Neuronal stem cell (in vitro differentiated cells): ENCODE data around the gene ARHGEF7.

ENCODE experiments used
- DNase-seq: peaks from one replicate; pipeline ENCODE4 v3.0.0-alpha.2; 2013; ENCODE audit warnings: low spot score
- H2AFZ ChIP-seq: one replicate; pipeline ENCODE4 v1.6.1; 2013; ENCODE audit warnings: mild to moderate bottlenecking, low read length, inconsistent platforms
- H2AK5ac ChIP-seq: 2 replicates; pipeline ENCODE4 v1.6.1; 2013; ENCODE audit warnings: low read depth, mild to moderate bottlenecking, inconsistent platforms, low read length, moderate library complexity, mixed read lengths
- H2BK120ac ChIP-seq: 2 replicates; pipeline ENCODE4 v1.6.1; 2013; ENCODE audit warnings: low read depth, mild to moderate bottlenecking, inconsistent platforms, low read length, moderate library complexity, mixed read lengths
- H2BK12ac ChIP-seq: one replicate; pipeline ENCODE4 v1.6.1; 2013; ENCODE audit warnings: low read length, inconsistent platforms
- H2BK15ac ChIP-seq: 2 replicates; pipeline ENCODE4 v1.6.1; 2013; ENCODE audit warnings: mild to moderate bottlenecking, low read length, inconsistent platforms, mixed read lengths
- H2BK5ac ChIP-seq: one replicate; pipeline ENCODE4 v1.6.1; 2013; ENCODE audit warnings: inconsistent platforms, mild to moderate bottlenecking, low read length, moderate library complexity
- H3K14ac ChIP-seq: one replicate; pipeline ENCODE4 v1.6.1; 2013; ENCODE audit warnings: low read length, inconsistent platforms
- H3K18ac ChIP-seq: 2 replicates; pipeline ENCODE4 v1.6.1; 2013; ENCODE audit warnings: low read length, inconsistent platforms
- H3K23ac ChIP-seq: 2 replicates; pipeline ENCODE4 v1.6.1; 2013; ENCODE audit warnings: low read depth, mild to moderate bottlenecking, mixed read lengths, low read length, inconsistent platforms; ENCODE audit not compliant: poor library complexity
- H3K27ac ChIP-seq: replicated peaks from 3 replicates; pipeline ENCODE4 v1.5.1; 2013; ENCODE audit warnings: low read length, inconsistent platforms
- H3K27me3 ChIP-seq, 3 experiments: 2 replicates each; pipeline ENCODE4 v1.6.1; 2013; ENCODE audit warnings: low read length in 3 of 3, mild to moderate bottlenecking in 2 of 3, inconsistent platforms in 1 of 3, low read depth in 1 of 3, mixed read lengths in 1 of 3, moderate library complexity in 1 of 3; ENCODE audit not compliant: control insufficient read depth in 3 of 3, insufficient read depth in 3 of 3
- H3K36me3 ChIP-seq, 2 donors: replicated peaks in 1 of 2; 2 replicates each; pipeline ENCODE4 v1.6.1; 2013; ENCODE audit warnings: low read length in 2 of 2; ENCODE audit not compliant: control insufficient read depth in 2 of 2, insufficient read depth in 2 of 2
- H3K4ac ChIP-seq: 2 replicates; pipeline ENCODE4 v1.6.1; 2013; ENCODE audit warnings: inconsistent platforms, mild to moderate bottlenecking, low read length, moderate library complexity
- H3K4me1 ChIP-seq, 2 donors: 1 replicate in 1 of 2; 2 replicates in 1 of 2; pipeline ENCODE4 v1.6.1; 2013; ENCODE audit warnings: low read length in 2 of 2, low read depth in 1 of 2; ENCODE audit not compliant: control insufficient read depth in 2 of 2, insufficient read depth in 1 of 2
- H3K4me2 ChIP-seq: one replicate; pipeline ENCODE4 v1.6.1; 2013; ENCODE audit warnings: mild to moderate bottlenecking, low read length, inconsistent platforms; ENCODE audit not compliant: insufficient read depth, poor library complexity, severe bottlenecking
- H3K4me3 ChIP-seq, 2 donors: 2 replicates each; pipeline ENCODE4 v1.5.1; 2013; ENCODE audit warnings: low read length in 2 of 2, mild to moderate bottlenecking in 2 of 2, inconsistent platforms in 1 of 2, moderate library complexity in 1 of 2
- H3K79me1 ChIP-seq: one replicate; pipeline ENCODE4 v1.6.1; 2013; ENCODE audit warnings: low read depth, mild to moderate bottlenecking, inconsistent platforms, low read length, moderate library complexity
- H3K9ac ChIP-seq: one replicate; pipeline ENCODE4 v1.6.1; 2013; ENCODE audit warnings: mild to moderate bottlenecking, low read depth, low read length, inconsistent platforms; ENCODE audit not compliant: poor library complexity
- H3K9me3 ChIP-seq, 2 donors: replicated peaks in 1 of 2; 2 replicates each; pipeline versions ENCODE3 to v1.6.1; 2013; ENCODE audit warnings: low read length in 2 of 2, mild to moderate bottlenecking in 2 of 2, inconsistent platforms in 1 of 2, low read depth in 1 of 2, mixed read lengths in 1 of 2, moderate library complexity in 1 of 2; ENCODE audit not compliant: control insufficient read depth in 2 of 2, insufficient read depth in 1 of 2
- H4K8ac ChIP-seq: one replicate; pipeline ENCODE4 v1.6.1; 2013; ENCODE audit warnings: low read depth, mild to moderate bottlenecking, inconsistent platforms, low read length, moderate library complexity
- H4K91ac ChIP-seq: one replicate; pipeline ENCODE4 v1.6.1; 2013; ENCODE audit warnings: low read length, low read depth, mild to moderate bottlenecking, inconsistent platforms; ENCODE audit not compliant: poor library complexity
- WGBS, 2 donors: extraction: QIAGEN DNeasy Blood & Tissue Kit; methylation state at CpG; one replicate each; pipeline ENCODE4 v1.1.7; 2013; ENCODE audit warnings: missing lambda C conversion rate in 2 of 2, mixed read lengths in 1 of 2; ENCODE audit not compliant: insufficient read length in 2 of 2, insufficient replicate concordance in 1 of 2; ENCODE audit errors: extremely low coverage in 2 of 2; 5-methylcytosine and 5-hydroxymethylcytosine counted together

The ARHGEF7 gene

DNA sequence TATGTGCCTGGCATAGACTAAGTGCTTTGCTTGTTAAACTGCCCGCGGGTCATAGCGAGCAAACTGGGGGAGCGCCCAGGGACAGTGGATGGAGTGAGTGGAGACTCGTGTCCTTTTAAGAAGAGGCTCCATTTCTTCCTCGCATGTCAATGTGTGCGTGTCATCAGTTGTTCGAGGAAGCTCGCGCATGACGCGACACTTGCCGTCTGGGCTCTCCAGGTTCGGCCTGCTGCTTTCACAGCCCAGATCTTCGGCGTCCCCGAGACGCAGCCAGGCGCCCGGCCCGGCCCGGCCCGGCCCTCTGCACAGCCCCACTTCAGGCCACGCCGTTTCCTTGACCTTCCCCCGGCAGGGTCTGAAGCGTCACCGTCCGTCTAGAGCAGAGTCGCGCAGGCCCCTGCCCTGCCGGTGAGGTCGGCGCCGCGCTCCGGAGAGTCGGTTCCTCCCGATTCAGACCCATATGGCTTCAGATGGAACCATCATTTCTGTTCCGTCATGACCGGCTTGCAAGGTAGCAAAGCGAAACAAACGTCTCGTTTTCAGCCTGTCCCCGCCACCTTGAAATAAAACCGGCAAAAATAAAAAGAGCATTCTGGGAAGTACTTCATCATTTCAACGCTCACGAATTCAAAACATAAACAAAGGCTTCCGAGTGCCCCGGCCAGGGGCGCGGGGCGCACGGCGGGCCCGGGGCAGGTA, 599 bp upstream of the ARHGEF7 start:
- peak overlapping the region; percentile 94 to 96 for H3K4me3 ChIP-seq

DNA sequence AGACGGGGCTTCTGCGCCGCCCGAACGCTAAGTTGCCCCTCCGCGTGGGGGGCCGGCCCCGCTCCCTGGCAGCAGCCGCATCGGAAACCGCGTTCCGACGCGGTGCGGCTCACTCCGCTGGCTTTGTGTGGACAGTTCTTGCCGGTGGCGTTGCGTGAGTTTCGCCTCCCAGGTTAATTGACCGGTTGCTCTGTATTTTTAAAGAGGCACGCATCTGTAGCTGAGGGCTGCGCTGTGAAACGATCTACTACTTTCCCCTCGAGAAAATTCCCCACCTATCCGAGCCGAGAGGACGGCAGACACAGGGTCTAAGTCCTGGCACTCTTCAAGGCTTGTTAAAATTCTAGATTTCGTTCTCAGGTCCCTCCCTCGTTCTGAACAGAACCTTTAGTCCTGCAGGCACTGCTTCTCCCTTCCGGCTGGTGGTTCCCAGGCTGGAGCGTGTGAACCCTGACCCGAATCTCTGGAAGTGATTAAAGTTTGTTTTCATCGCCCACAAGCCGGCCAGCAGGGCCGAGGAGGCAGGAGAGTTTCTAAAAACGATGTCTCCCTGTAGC, 933 bp downstream of the ARHGEF7 start:
- Histone ChIP-seq H2AK5ac (no peak overlapping the region), H3K4me1 (peaks cover 2 to 4% of the 10 kb centered on the region in 2 donors), H2AFZ (peak overlapping the region; percentile 97), H3K23ac (no peak overlapping the region), H3K79me1 (peaks cover 5% of the 10 kb centered on the region), H2BK5ac (peak overlapping the region; percentile 58), H3K4ac (peak overlapping the region; percentile 10), H3K36me3 (peaks cover 9 to 35% of the 10 kb centered on the region in 2 donors), H2BK120ac (no peak overlapping the region), H2BK12ac (no peak overlapping the region), H4K91ac (no peak overlapping the region), H3K9ac (peak overlapping the region; percentile 87), H3K18ac (peak overlapping the region; percentile 82), H4K8ac (no peak overlapping the region), H3K14ac (peak overlapping the region; percentile 3), H3K9me3 (peaks cover 0 to 5% of the 10 kb centered on the region in 2 donors), H3K27me3 (peaks cover 0 to 15% (median 0%) of the 10 kb centered on the region in 3 experiments), H3K27ac (peak overlapping the region; percentile 33), H2BK15ac (peak overlapping the region; percentile 46), H3K4me3 (peak overlapping the region; percentile 94 to 96), H3K4me2 (peak overlapping the region; percentile 80)
- peak; percentile 32 for DNase-seq
- no CpG with 5 or more reads among the region's 39 CpGs for WGBS, 2 donors

More for the DNA sequence above, 599 bp upstream of the ARHGEF7 start:
- peaks cover 0 to 4% of the 10 kb centered on the region in 2 donors for H3K9me3 ChIP-seq
- no peak overlapping the region for H4K91ac ChIP-seq
- peaks cover 0 to 15% (median 3%) of the 10 kb centered on the region in 3 experiments for H3K27me3 ChIP-seq
- H3K36me3 ChIP-seq, result peaks cover 4 to 23% of the 10 kb centered on the region in 2 donors
- H3K27ac ChIP-seq, result no peak overlapping the region
- no peak overlapping the region for H2BK15ac ChIP-seq
- no peak overlapping the region for H2BK12ac ChIP-seq
- H2AFZ ChIP-seq, result peak overlapping the region; percentile 97
- H3K14ac ChIP-seq, result no peak overlapping the region
- no peak overlapping the region for H3K23ac ChIP-seq
- peak; percentile 20 for DNase-seq
- peaks cover 2% of the 10 kb centered on the region in 2 donors for H3K4me1 ChIP-seq
- no peak overlapping the region for H2BK5ac ChIP-seq
- H2BK120ac ChIP-seq, result no peak overlapping the region
- no peak overlapping the region for H4K8ac ChIP-seq
- peaks cover 2% of the 10 kb centered on the region for H3K79me1 ChIP-seq
- H3K9ac ChIP-seq, result peak overlapping the region; percentile 86
- peak overlapping the region; percentile 4 for H2AK5ac ChIP-seq
- no peak overlapping the region for H3K4ac ChIP-seq
- no CpG with 5 or more reads among the region's 56 CpGs for WGBS, 2 donors
- peak overlapping the region; percentile 91 for H3K4me2 ChIP-seq
- H3K18ac ChIP-seq, result peak overlapping the region; percentile 91

DNA sequence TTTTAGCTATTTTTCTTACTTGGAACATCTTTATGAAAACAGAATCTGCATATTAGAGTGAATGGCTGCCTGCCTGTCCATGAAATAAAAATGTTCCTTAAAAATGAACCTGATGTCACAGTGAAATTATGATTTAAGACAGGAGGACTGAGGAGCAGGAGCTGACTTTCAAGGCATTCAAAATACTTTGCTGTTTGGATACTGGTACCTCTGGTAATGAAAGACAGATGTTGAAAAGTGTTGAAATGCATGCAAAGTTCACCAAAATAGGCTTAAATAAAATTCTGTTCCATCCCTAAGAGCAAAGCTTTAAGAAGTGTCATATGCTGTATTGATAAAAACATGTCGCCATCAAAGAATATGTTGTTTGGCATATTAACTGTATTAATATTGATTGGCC, 1.7 kb downstream of the ARHGEF7 start:
- H3K4me2 ChIP-seq, result no peak overlapping the region
- H3K27me3 ChIP-seq, result peaks cover 0 to 13% (median 0%) of the 10 kb centered on the region in 3 experiments
- DNase-seq, result no peak
- H2BK15ac ChIP-seq, result no peak overlapping the region
- H3K27ac ChIP-seq, result no peak overlapping the region
- H3K36me3 ChIP-seq, result peaks cover 9 to 39% of the 10 kb centered on the region in 2 donors
- peaks cover 5% of the 10 kb centered on the region for H3K79me1 ChIP-seq
- H4K8ac ChIP-seq, result no peak overlapping the region
- no peak overlapping the region for H2BK120ac ChIP-seq
- WGBS, 2 donors, result no CpG with 5 or more reads among the region's 1 CpG
- H2BK5ac ChIP-seq, result no peak overlapping the region
- peaks cover 2 to 6% of the 10 kb centered on the region in 2 donors for H3K4me1 ChIP-seq
- H3K18ac ChIP-seq, result no peak overlapping the region
- H2AFZ ChIP-seq, result no peak overlapping the region
- no peak overlapping the region for H2AK5ac ChIP-seq
- H3K9ac ChIP-seq, result no peak overlapping the region
- no peak overlapping the region for H3K23ac ChIP-seq
- H4K91ac ChIP-seq, result no peak overlapping the region
- no peak overlapping the region for H3K14ac ChIP-seq
- H2BK12ac ChIP-seq, result no peak overlapping the region
- peak overlapping the region in 1 of 2 donors; percentile 94 for H3K4me3 ChIP-seq
- H3K9me3 ChIP-seq, result peaks cover 0 to 5% of the 10 kb centered on the region in 2 donors
- H3K4ac ChIP-seq, result no peak overlapping the region

DNA sequence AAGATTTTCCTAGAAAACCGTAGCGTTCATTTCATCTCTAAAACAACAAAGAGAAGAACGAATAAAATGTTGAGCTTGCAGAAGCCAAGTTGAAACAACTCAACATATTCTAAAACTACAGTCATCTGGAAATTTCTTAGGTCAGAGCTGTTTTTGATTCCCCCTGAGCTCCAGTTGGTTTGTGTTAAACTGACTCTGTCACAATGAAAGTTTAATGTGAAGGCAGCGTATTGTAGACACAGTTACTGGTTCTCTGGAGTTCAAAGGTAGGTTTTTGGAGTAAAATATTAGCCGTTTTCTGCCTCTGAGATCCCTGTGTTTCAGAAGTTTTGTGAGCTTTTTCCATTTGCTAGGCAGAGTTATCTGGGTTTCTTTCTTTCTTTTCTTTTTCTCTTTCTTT, 2.2 kb downstream of the ARHGEF7 start:
- no peak overlapping the region for H3K4me2 ChIP-seq
- peaks cover 9 to 39% of the 10 kb centered on the region in 2 donors for H3K36me3 ChIP-seq
- no peak overlapping the region for H3K14ac ChIP-seq
- no peak overlapping the region for H3K9ac ChIP-seq
- H2AK5ac ChIP-seq, result no peak overlapping the region
- H3K79me1 ChIP-seq, result peaks cover 5% of the 10 kb centered on the region
- H2BK120ac ChIP-seq, result no peak overlapping the region
- H3K23ac ChIP-seq, result no peak overlapping the region
- H2BK15ac ChIP-seq, result no peak overlapping the region
- H3K27ac ChIP-seq, result no peak overlapping the region
- WGBS, 2 donors, result no CpG with 5 or more reads among the region's 5 CpGs
- H3K18ac ChIP-seq, result no peak overlapping the region
- H4K8ac ChIP-seq, result no peak overlapping the region
- H3K27me3 ChIP-seq, result peaks cover 0 to 13% (median 0%) of the 10 kb centered on the region in 3 experiments
- peaks cover 0 to 5% of the 10 kb centered on the region in 2 donors for H3K9me3 ChIP-seq
- H3K4me3 ChIP-seq, result no peak overlapping the region
- no peak overlapping the region for H4K91ac ChIP-seq
- H3K4ac ChIP-seq, result no peak overlapping the region
- no peak overlapping the region for H2AFZ ChIP-seq
- H2BK5ac ChIP-seq, result no peak overlapping the region
- H3K4me1 ChIP-seq, result peaks cover 2 to 6% of the 10 kb centered on the region in 2 donors
- DNase-seq, result no peak
- H2BK12ac ChIP-seq, result no peak overlapping the region
